Coronary artery (tissue), 2 donors: Measurements from ENCODE around the gene AQP12B.

Experiments
- DNase-seq: peaks from one replicate; pipeline ENCODE4 v3.0.0-alpha.2; 2017; ENCODE audit warnings: low spot score
- H3K27ac ChIP-seq, 2 donors: fragments of 200-600 bp; sonication (generic); one replicate each; pipeline ENCODE4 v1.5.1; 2016 to 2019
- H3K4me3 ChIP-seq: fragments of 200-600 bp; sonication (generic); 2 replicates; pipeline ENCODE4 v1.5.1; 2016; ENCODE audit warnings: mild to moderate bottlenecking, moderate library complexity
- CTCF ChIP-seq: fragments of 200-600 bp; sonication (generic); IDR thresholded peaks from one replicate; pipeline ENCODE4 v1.5.1; 2019; ENCODE audit warnings: antibody characterized with exemption

Gene AQP12B

GRCh38 chr2:240627736-240628506 is 54.8 kb downstream of the AQP12B start:
- no peak for TF ChIP-seq CTCF
- Histone ChIP-seq H3K27ac (no peak overlapping the region), H3K4me3 (no peak overlapping the region)
- peak; percentile 58 for DNase-seq

GRCh38 chr2:240626531-240627300 is 56.0 kb downstream of the AQP12B start:
- no peak for TF ChIP-seq CTCF
- DNase-seq: peak; percentile 69
- Histone ChIP-seq H3K4me3 (no peak overlapping the region), H3K27ac (no peak overlapping the region)
